IPS DF 4.7 (cell line): ENCODE measurements around the gene ZNF316.

ENCODE experiments used
- DNase-seq: peaks from one replicate; pipeline ENCODE4 v3.0.0-alpha.2; 2013; ENCODE audit warnings: low spot score; ENCODE audit errors: extremely low read depth

The ZNF316 gene

DNA sequence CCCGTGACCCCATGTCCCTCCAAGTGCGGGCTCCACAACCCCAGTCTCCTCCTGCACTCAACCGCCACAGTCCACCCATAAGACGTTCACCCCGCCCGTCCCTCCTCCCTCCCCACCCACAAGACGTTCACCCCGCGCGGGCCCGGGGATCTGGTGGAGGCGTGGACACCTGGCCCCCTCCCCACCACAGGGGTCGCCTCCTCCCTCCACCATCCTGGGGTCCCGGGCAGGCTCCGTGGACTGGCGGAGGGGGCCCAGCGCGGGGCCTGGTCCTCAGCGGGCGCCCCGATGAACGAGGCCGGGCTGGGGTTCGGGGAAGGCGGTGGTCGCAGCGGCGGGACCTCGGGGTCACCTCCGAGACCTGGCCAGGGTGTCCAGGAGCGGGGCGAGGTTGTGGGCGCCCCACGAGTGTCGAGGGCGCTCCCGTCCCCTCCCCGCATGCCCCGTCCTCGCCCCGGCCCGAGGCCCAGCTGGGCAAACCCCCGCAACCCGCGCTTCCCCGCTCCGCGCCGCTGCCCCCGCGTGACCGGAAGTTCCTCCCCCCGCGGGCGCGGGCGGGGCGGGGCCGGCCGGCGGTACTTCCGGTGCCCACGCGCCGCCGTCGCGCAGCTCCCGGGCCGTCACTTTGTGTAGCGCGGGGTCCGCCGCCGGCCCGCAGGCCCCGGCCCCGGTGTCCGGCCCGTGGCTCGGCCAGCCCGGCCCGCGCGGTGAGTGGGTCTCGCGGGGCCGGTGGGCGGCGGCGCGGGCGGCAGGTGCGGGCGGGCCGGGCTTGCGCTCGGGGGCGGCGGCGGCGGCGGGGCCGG lies at the start of gene ZNF316:
TSS of gene ZNF316 (plus strand) at position 578 of the 803 bp plus-strand sequence. CDS start 5,092 bp downstream, outside the sequence.
- no peak for DNase-seq

- DNase-seq, result no peak
These were observed 48.6 kb upstream of the ZNF316 start for GRCh38 chr7:6588566-6588965.

DNA sequence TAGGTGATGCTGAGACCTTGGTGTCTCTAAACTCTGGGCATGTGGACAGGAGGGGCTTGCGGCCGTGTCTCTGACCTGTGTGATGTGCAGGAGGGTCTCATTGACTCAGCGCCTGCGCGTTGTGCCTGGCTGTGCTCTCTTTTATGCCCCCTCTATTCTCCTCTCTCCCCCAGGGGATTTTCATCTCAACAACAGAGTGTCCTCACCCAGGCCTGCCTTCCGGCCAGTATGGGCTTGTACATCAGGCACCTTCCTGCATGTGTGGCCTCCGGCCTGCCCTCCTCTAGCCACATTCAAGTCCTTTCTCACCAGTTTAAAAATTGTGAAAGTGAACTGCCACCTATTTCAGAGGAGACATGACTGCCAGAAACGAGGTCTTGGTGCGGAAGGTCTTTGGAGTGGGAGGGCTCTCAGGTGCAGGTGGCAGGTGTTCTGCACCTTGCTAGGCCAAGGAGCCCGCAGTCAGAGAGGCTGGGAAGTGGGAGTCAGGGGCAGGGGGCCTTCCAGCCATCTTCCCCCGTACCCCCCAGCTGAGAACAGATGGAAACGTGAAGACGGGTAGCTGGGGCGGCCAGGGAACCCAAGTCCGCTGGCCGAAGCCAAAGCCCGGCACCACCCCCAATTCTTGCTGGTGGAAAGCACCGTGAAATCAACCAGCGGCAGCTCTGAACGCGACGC lies 47.8 kb upstream of the ZNF316 start:
- DNase-seq, result no peak

GRCh38 chr7:6589829-6590644 lies 47.1 kb upstream of the ZNF316 start, which contains the start of gene INTS15:
Gene INTS15 (plus strand): TSS chr7:6590021. CDS start chr7:6590284, 263 bp downstream.
- no peak for DNase-seq

DNA sequence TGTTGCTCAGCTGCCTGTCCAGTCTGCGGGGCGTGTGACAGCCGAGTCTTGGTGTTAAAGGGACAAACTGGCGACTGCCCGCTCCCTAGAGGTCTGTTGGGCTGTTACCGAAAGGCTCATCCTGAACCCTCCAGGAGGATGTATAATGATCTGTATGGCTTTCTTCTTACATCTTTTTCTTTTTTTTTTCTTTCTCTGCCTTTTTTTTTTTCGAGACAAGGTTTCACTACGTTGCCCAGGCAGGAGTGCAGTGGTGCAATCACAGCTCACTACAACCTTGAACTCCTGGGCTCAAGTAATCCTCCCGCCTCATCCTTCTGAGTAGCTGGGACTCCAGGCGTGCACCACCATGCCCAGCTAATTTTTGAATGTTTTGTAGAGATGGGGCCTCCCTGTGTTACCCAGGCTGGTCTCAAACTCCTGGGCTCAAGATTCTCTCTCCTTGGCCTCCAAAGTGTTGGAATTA lies 46.4 kb upstream of the ZNF316 start:
- DNase-seq, result no peak

DNA sequence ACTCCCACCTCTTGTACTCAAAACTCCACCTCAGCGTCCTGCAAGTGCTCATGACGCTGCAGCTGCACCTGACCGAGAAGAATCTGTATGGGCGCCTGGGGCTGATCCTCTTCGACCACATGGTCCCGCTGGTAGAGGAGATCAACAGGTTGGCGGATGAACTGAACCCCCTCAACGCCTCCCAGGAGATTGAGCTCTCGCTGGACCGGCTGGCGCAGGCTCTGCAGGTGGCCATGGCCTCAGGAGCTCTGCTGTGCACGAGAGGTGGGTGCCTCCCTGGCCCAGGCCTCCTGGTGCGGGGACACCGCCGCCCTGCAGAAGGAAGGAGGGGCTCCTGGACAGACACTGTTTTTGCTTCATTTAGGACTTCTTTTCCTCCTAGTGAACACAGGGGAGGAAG lies 37.0 kb upstream of the ZNF316 start:
- no peak for DNase-seq

DNA sequence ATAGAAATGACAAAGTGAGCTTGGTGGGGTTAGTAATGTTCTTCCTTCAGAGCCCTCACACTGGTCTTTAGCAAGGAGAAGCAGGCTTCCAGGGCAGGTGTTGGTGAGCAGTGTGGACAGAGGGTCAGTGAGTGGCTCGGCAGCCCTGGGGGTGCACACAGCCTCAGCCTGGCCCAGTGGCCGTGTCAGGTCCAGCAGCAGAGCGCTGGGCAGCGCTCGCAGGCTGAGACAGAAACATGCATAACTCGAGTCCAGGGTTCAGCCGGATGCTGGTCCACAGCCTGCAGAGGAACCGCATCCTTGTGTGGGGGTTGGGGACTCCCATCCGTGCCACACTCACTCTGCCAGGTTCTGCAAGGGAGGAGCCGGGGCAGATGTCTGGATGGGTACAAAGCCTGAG lies 32.7 kb upstream of the ZNF316 start:
- no peak for DNase-seq

- DNase-seq, result no peak
These were observed 30.1 kb upstream of the ZNF316 start for GRCh38 chr7:6606866-6607583.

DNA sequence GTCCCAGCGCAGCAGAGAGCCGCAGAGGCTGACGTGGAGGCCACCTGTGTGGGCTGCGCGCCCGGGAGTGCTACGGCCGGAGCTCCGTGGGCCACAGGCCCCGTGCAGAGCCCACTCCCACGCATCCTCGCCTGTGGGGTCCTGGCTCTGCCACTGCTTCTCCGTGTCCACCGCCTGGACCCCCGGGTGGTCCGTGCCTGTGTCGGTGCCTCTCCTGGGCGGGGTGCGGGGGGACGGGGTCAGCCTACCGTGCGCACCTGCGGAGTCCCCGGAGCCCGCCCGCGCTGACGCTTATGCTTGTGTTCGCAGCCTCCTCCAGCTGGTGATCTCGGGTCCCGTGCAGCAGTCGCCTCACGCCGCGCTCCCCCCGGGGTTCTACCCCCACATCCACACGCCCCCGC lies 29.5 kb upstream of the ZNF316 start:
- DNase-seq, result no peak

- no peak for DNase-seq
These were observed 29.0 kb upstream of the ZNF316 start for GRCh38 chr7:6608081-6608480.

GRCh38 chr7:6608794-6609193 lies 28.3 kb upstream of the ZNF316 start:
- no peak for DNase-seq

GRCh38 chr7:6612819-6613218 lies 24.3 kb upstream of the ZNF316 start:
- DNase-seq, result no peak

DNA sequence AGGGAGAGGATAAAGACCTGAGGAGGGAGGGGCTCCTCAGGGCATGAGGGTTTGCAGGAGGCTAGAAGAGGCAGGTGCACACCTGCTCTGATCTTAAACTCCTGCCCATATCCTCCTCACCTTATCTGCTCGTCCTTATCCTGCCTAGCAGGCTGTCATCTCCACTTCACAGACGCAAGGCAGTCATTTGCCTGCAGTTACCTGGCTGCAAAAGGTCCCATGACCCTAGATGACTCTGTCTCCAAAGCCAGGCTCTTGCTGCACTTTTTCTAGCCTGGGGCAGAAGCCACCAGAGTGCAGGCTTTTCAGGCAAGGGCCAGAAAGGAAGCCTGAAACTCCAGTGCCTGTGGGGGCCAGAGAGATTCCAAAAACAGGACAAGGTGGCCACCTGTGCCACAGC lies 23.4 kb upstream of the ZNF316 start:
- no peak for DNase-seq

GRCh38 chr7:6614953-6615722 lies 22.0 kb upstream of the ZNF316 start, which contains the start of gene ZNF853:
Gene ZNF853 (plus strand): TSS chr7:6615610. CDS start chr7:6616175, 565 bp downstream.
- no peak for DNase-seq

GRCh38 chr7:6615723-6616555 lies 21.2 kb upstream of the ZNF316 start:
- no peak for DNase-seq

DNA sequence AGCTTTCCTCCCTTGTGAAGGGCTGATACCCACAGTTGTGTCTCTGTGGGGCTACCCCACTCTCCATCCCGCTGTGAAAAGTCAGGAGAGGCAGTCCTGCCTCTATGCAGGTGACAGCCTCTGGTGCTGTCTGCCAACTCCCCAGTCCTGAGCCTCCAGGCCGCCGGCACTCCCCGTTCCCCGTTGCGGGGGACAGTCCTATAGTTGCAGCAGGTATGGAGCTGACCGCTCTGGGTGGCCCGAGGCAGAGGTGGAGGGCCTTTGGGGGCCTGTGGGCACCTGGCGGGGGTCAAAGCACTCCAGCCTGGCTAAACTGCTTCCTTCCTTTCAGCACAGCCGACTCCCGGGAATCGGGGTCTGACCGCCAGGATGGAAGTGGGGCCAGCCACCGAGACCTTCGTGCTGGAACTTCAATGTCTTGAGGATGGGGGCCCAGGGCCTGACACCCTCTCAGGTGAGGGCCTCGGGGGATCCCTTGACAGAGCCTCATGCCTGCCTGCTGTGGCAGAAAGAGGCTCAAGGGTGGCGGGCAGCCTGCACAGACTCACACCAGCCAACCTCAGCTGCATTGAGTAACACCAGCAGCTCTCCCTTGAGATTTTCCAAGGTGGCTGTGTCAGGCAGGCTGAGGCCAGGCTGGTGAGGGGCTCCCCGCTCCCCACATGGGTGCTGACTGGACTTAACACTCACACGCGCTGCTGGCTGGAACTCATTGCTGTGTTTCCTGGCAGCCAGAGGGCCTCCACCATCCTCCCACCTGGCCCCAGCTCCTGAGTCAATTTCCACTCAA lies 20.1 kb upstream of the ZNF316 start:
- DNase-seq, result no peak

DNA sequence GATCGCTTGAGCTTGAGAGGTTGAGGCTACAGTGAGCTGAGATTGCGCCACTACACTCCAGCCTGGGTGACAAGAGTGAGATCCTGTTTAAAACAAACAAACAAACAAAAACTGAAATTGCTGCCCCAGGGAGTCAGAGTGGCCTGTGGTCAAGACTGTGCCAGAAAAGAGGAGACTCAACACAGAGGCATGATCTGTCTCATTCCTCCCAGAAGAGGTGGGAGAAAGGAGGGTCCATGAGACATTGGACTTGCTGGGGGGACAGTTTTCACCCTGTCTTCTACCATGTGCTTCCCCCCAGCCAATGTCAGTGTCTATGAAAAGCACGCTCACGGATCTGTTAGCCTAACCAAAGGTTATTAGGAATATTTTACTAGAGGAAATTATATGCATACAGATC lies 18.5 kb upstream of the ZNF316 start:
- DNase-seq, result no peak

DNA sequence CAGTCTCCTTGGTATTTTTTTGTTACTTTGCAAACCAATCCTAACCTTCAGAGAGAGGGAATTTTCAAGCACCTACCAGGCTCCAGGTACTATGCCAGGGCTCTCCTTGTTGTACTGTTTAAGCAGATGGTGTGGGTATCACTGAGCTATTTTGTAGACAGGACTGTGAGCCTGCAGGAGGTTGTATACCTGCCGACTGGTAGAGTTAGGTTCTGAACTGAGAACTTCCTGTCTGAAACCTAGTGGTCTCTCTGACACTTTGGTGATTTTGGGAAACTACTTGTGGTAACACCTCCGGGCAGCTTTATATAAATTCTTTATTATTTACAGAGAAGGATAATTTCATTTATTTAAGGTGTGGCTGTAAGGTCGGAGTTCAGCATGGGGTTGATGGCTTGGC lies 17.2 kb upstream of the ZNF316 start:
- DNase-seq, result no peak
